Measurements from ENCODE around the gene TCP1. TPM values are rescaled to one million over a fixed set of nuclear protein-coding genes. Genes with fewer than 3 reads are reported as not detected.

Gene TCP1
- total and polyA plus RNA-seq, 2 donors from 2014 or later, result 121 to 130 TPM

DNA sequence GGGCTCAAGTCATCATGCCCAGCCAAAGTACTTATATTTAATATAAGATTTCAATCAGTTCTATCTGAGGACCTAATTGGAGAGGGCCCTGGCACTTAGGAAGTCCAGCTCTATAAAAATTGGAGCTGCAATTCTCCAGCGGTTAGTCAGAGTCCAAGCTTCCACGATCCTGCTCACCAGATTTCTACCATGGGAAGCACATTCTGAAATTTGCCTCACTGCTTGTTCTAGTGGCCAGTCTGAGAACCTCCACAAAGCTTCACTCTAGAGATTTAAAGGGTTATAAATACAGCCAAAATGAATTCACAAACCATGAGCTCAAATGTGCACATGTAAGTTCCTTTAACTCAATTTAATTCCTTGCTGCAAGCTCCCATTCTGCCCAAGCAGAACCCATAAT lies 44.2 kb upstream of the TCP1 start:
- H3K4me3 ChIP-seq (ENCODE audit: low read length in 3 of 3), result no peak overlapping the region
- H3K36me3 ChIP-seq (ENCODE audit: control insufficient read depth in 2 of 3, insufficient read depth in 3 of 3, low read length in 3 of 3), result no peaks in the 10 kb centered on the region
- H3K27ac ChIP-seq (ENCODE audit: low read depth in 2 of 2, low read length in 2 of 2), result no peak overlapping the region
- no peaks in the 10 kb centered on the region for H3K9me3 ChIP-seq (ENCODE audit: control insufficient read depth in 2 of 3, insufficient read depth in 1 of 3, low read length in 3 of 3)
- H3K27me3 ChIP-seq (ENCODE audit: control insufficient read depth, insufficient read depth, low read length), result no peaks in the 10 kb centered on the region
- TF ChIP-seq, protein P1, sequence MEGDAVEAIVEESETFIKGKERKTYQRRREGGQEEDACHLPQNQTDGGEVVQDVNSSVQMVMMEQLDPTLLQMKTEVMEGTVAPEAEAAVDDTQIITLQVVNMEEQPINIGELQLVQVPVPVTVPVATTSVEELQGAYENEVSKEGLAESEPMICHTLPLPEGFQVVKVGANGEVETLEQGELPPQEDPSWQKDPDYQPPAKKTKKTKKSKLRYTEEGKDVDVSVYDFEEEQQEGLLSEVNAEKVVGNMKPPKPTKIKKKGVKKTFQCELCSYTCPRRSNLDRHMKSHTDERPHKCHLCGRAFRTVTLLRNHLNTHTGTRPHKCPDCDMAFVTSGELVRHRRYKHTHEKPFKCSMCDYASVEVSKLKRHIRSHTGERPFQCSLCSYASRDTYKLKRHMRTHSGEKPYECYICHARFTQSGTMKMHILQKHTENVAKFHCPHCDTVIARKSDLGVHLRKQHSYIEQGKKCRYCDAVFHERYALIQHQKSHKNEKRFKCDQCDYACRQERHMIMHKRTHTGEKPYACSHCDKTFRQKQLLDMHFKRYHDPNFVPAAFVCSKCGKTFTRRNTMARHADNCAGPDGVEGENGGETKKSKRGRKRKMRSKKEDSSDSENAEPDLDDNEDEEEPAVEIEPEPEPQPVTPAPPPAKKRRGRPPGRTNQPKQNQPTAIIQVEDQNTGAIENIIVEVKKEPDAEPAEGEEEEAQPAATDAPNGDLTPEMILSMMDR (IDR thresholded peaks at IDR 0.05; ENCODE audit: borderline replicate concordance, extremely low read depth, insufficient read depth), result no peak
- intact Hi-C loops (cut with DNase I), result no loop called here
- DNase-seq (no peak), FAIRE-seq (no peak)
- no peak overlapping the region for H3K9ac ChIP-seq (ENCODE audit: low read length in 3 of 3)
- no peaks in the 10 kb centered on the region for H3K4me1 ChIP-seq (ENCODE audit: control insufficient read depth in 2 of 3, insufficient read depth in 2 of 3, low read depth in 1 of 3, low read length in 3 of 3)

DNA sequence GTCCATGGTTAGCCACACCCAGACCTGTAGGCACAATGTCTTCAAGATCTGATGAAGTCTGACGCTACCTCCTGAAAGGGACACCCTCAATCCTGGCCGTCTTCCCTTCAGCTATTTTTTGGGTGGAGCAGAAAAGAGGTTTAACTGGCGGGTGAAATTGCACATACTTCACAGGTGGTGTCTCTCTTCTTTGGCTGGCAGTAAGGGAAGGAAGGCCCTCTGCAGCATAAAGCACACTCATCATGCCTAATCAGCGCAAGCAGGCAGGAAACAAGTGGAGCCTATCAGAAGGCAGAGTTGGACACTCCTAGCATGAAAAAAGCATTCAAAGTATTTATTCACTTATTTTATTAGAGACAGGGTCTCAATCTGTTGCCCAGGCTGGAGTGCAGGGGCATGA lies 43.5 kb upstream of the TCP1 start:
- H3K9ac ChIP-seq (ENCODE audit: low read length in 3 of 3), result no peak overlapping the region
- no peaks in the 10 kb centered on the region for H3K36me3 ChIP-seq (ENCODE audit: control insufficient read depth in 2 of 3, insufficient read depth in 3 of 3, low read length in 3 of 3)
- H3K4me1 ChIP-seq (ENCODE audit: control insufficient read depth in 2 of 3, insufficient read depth in 2 of 3, low read depth in 1 of 3, low read length in 3 of 3), result no peaks in the 10 kb centered on the region
- no peak overlapping the region for H3K4me3 ChIP-seq (ENCODE audit: low read length in 3 of 3)
- no peak for FAIRE-seq
- H3K27me3 ChIP-seq (ENCODE audit: control insufficient read depth, insufficient read depth, low read length), result no peaks in the 10 kb centered on the region
- H3K27ac ChIP-seq (ENCODE audit: low read depth in 2 of 2, low read length in 2 of 2), result no peak overlapping the region
- TF ChIP-seq, protein P1 (IDR thresholded peaks at IDR 0.05; ENCODE audit: borderline replicate concordance, extremely low read depth, insufficient read depth), result no peak
- no peaks in the 10 kb centered on the region for H3K9me3 ChIP-seq (ENCODE audit: control insufficient read depth in 2 of 3, insufficient read depth in 1 of 3, low read length in 3 of 3)
- DNase-seq, result no peak
- intact Hi-C loops (cut with DNase I), result no loop called here

DNA sequence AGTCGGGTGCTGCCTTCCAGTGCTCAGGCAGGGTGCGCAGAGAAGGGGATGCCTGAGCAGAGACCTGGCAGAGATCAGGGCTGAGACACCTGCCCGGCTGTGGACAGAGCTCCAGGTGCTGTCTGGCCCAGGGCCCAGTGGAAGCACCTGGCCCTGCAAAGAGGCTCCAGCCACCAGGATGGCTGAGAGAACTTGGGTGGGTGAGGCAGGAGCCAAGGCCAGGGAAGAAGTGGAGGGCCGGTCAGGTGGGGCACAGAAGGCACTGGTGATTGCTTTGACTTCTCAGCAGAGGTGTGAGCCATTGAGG lies 41.9 kb upstream of the TCP1 start:
- TF ChIP-seq, protein P1 (IDR thresholded peaks at IDR 0.05; ENCODE audit: borderline replicate concordance, extremely low read depth, insufficient read depth), result no peak
- H3K4me1 ChIP-seq (ENCODE audit: control insufficient read depth in 2 of 3, insufficient read depth in 2 of 3, low read depth in 1 of 3, low read length in 3 of 3), result no peaks in the 10 kb centered on the region
- H3K36me3 ChIP-seq (ENCODE audit: control insufficient read depth in 2 of 3, insufficient read depth in 3 of 3, low read length in 3 of 3), result no peaks in the 10 kb centered on the region
- no peak for FAIRE-seq
- no peak overlapping the region for H3K9ac ChIP-seq (ENCODE audit: low read length in 3 of 3)
- intact Hi-C loops (cut with DNase I), result no loop called here
- DNase-seq, result no peak
- no peaks in the 10 kb centered on the region for H3K27me3 ChIP-seq (ENCODE audit: control insufficient read depth, insufficient read depth, low read length)
- H3K4me3 ChIP-seq (ENCODE audit: low read length in 3 of 3), result no peak overlapping the region
- no peak overlapping the region for H3K27ac ChIP-seq (ENCODE audit: low read depth in 2 of 2, low read length in 2 of 2)
- H3K9me3 ChIP-seq (ENCODE audit: control insufficient read depth in 2 of 3, insufficient read depth in 1 of 3, low read length in 3 of 3), result no peaks in the 10 kb centered on the region
